GM23338 (cell line): Measurements from ENCODE around the gene PSMB7.

ENCODE experiments used
- CREB1 ChIP-seq: fragments of 250-450 bp; sonication (Bioruptor Pico); IDR thresholded peaks from 2 replicates; pipeline ENCODE4 v1.5.0; 2020; ENCODE audit warnings: low read depth, mild to moderate bottlenecking, moderate library complexity
- ETS1 ChIP-seq: IDR thresholded peaks from 2 replicates; pipeline ENCODE4 v1.6.1; 2016; ENCODE audit warnings: antibody characterized with exemption
- EZH2 ChIP-seq: fragments of 200-600 bp; sonication (generic); IDR thresholded peaks from one replicate; pipeline ENCODE4 v1.8.0; 2017; ENCODE audit warnings: antibody characterized with exemption, mild to moderate bottlenecking, low read depth; ENCODE audit not compliant: unreplicated experiment
- EZH2phosphoT487 ChIP-seq: fragments of 200-600 bp; sonication (generic); IDR thresholded peaks from one replicate; pipeline ENCODE4 v1.8.1; 2018; ENCODE audit warnings: antibody characterized with exemption; ENCODE audit not compliant: unreplicated experiment
- JUNB ChIP-seq: IDR thresholded peaks from one replicate; pipeline ENCODE4 v1.6.1; 2016; ENCODE audit warnings: antibody characterized with exemption; ENCODE audit not compliant: unreplicated experiment
- NANOG ChIP-seq: IDR thresholded peaks from 2 replicates; pipeline ENCODE4 v1.6.1; 2016; ENCODE audit warnings: antibody characterized with exemption, borderline replicate concordance
- POLR2AphosphoS5 ChIP-seq: IDR thresholded peaks from 2 replicates; pipeline ENCODE4 v1.6.1; 2016; ENCODE audit warnings: antibody characterized with exemption, low read depth
- REST ChIP-seq: IDR thresholded peaks from one replicate; pipeline ENCODE4 v1.6.1; 2018; ENCODE audit warnings: antibody characterized with exemption; ENCODE audit not compliant: unreplicated experiment
- STAT1 ChIP-seq: IDR thresholded peaks from one replicate; pipeline ENCODE4 v1.6.1; 2016; ENCODE audit warnings: antibody characterized with exemption; ENCODE audit not compliant: unreplicated experiment
- ZNF114 ChIP-seq: fragments of 250-450 bp; sonication (Bioruptor Pico); IDR thresholded peaks from 2 replicates; pipeline ENCODE4 v1.5.0; 2020; ENCODE audit warnings: mild to moderate bottlenecking, moderate library complexity
- ZNF331 ChIP-seq: fragments of 250-450 bp; sonication (Bioruptor Pico); IDR thresholded peaks from 2 replicates; pipeline ENCODE4 v1.5.0; 2020; ENCODE audit warnings: low read depth, mild to moderate bottlenecking, moderate library complexity
- TF ChIP-seq, protein P1 (sequence below), 2 experiments: fragments of 200-600 bp in 1 of 2; sonication (generic) in 1 of 2; conservative IDR thresholded peaks; 2 replicates each; pipeline versions ENCODE4 v1.5.1 to v1.6.1; 2016 to 2017; ENCODE audit warnings: antibody characterized with exemption in 2 of 2, low read depth in 2 of 2, mild to moderate bottlenecking in 2 of 2, moderate library complexity in 1 of 2

DNA sequence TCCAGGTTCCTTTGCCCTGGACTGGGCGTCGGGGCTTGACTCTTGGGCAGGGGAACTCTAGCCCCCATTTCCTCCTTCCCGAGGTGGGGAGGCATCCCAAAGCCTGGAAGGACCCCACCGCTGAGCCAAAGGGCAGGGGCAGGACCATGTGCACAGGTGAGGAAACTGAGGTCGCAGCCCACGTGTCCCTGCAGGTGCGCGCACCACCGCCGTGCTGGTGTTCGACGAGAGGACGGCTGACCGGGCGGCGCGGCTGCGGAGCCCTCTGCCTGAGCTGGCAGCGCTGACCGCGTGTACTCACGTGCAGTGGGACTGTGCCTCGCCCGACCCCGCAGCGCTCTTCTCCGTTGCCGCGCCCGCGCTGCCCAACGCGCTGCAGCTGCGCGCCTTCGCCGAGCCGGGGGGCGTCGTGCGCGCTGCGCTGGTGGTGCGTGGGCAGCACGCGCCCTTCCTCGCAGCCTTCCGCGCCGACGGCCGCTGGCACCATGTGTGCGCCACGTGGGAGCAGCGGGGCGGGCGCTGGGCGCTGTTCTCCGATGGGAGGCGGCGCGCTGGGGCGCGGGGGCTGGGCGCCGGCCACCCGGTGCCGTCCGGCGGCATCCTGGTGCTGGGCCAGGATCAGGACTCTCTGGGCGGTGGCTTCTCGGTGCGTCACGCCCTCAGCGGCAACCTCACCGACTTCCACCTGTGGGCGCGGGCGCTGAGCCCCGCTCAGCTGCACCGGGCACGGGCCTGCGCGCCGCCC is 37.8 kb upstream of the PSMB7 start:
- TF ChIP-seq, protein P1, sequence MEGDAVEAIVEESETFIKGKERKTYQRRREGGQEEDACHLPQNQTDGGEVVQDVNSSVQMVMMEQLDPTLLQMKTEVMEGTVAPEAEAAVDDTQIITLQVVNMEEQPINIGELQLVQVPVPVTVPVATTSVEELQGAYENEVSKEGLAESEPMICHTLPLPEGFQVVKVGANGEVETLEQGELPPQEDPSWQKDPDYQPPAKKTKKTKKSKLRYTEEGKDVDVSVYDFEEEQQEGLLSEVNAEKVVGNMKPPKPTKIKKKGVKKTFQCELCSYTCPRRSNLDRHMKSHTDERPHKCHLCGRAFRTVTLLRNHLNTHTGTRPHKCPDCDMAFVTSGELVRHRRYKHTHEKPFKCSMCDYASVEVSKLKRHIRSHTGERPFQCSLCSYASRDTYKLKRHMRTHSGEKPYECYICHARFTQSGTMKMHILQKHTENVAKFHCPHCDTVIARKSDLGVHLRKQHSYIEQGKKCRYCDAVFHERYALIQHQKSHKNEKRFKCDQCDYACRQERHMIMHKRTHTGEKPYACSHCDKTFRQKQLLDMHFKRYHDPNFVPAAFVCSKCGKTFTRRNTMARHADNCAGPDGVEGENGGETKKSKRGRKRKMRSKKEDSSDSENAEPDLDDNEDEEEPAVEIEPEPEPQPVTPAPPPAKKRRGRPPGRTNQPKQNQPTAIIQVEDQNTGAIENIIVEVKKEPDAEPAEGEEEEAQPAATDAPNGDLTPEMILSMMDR (conservative IDR thresholded peaks at IDR 0.05; ENCODE audit: low read depth in 2 of 2) = no peak
- TF ChIP-seq EZH2 (no peak), REST (no peak), CREB1 (CRISPR knock-in tag) (no peak; the same call in 1 of the 2 replicates), EZH2phosphoT487 (no peak), POLR2AphosphoS5 (no peak), ZNF331 (CRISPR knock-in tag) (no peak), ETS1 (no peak), NANOG (no peak), STAT1 (no peak), ZNF114 (CRISPR knock-in tag) (no peak), JUNB (no peak)
